Measurements from ENCODE around the gene LRRC10B.

Gene LRRC10B

GRCh38 chr11:61522881-61523280 is 14.3 kb downstream of the LRRC10B start:
- peaks cover 95% of the 10 kb centered on the region for H3K27me3 ChIP-seq (ENCODE audit: insufficient read depth, low read depth)
- H4K20me1 ChIP-seq (ENCODE audit: insufficient read depth), result no peaks in the 10 kb centered on the region
- H3K4me3 ChIP-seq (IDR thresholded peaks at IDR 0.05; ENCODE audit: insufficient read depth, low read depth, low read length), result no peak overlapping the region
- H3K4me2 ChIP-seq, result no peak overlapping the region
- H3K27ac ChIP-seq, result no peak overlapping the region
- no peaks in the 10 kb centered on the region for H3K79me2 ChIP-seq (ENCODE audit: insufficient read depth, low read depth)
- no peak overlapping the region for H3K9ac ChIP-seq
- no peak overlapping the region for H2AFZ ChIP-seq (ENCODE audit: low read depth)
- no peaks in the 10 kb centered on the region for H3K4me1 ChIP-seq (ENCODE audit: low read depth, poor library complexity, severe bottlenecking)
- no peak for TF ChIP-seq CTCF (conservative IDR thresholded peaks at IDR 0.05; ENCODE audit: low read depth, low read length)
- H3K36me3 ChIP-seq (ENCODE audit: insufficient read depth), result no peaks in the 10 kb centered on the region

GRCh38 chr11:61524446-61524845 is 15.9 kb downstream of the LRRC10B start:
- Histone ChIP-seq H3K27ac (no peak overlapping the region), H3K4me1 (ENCODE audit: low read depth, poor library complexity, severe bottlenecking) (no peaks in the 10 kb centered on the region), H3K27me3 (ENCODE audit: insufficient read depth, low read depth) (peaks cover 97% of the 10 kb centered on the region), H3K79me2 (ENCODE audit: insufficient read depth, low read depth) (no peaks in the 10 kb centered on the region), H3K36me3 (ENCODE audit: insufficient read depth) (no peaks in the 10 kb centered on the region), H2AFZ (ENCODE audit: low read depth) (no peak overlapping the region), H4K20me1 (ENCODE audit: insufficient read depth) (no peaks in the 10 kb centered on the region), H3K9ac (no peak overlapping the region), H3K4me2 (no peak overlapping the region), H3K4me3 (IDR thresholded peaks at IDR 0.05; ENCODE audit: insufficient read depth, low read depth, low read length) (no peak overlapping the region)
- no peak for TF ChIP-seq CTCF (conservative IDR thresholded peaks at IDR 0.05; ENCODE audit: low read depth, low read length)

- Histone ChIP-seq H3K36me3 (ENCODE audit: insufficient read depth) (no peaks in the 10 kb centered on the region), H3K4me2 (no peak overlapping the region), H3K4me3 (IDR thresholded peaks at IDR 0.05; ENCODE audit: insufficient read depth, low read depth, low read length) (no peak overlapping the region), H3K27me3 (ENCODE audit: insufficient read depth, low read depth) (peaks cover 98% of the 10 kb centered on the region), H2AFZ (ENCODE audit: low read depth) (no peak overlapping the region), H3K27ac (no peak overlapping the region), H4K20me1 (ENCODE audit: insufficient read depth) (no peaks in the 10 kb centered on the region), H3K9ac (no peak overlapping the region), H3K79me2 (ENCODE audit: insufficient read depth, low read depth) (no peaks in the 10 kb centered on the region), H3K4me1 (ENCODE audit: low read depth, poor library complexity, severe bottlenecking) (no peaks in the 10 kb centered on the region)
- no peak for TF ChIP-seq CTCF (conservative IDR thresholded peaks at IDR 0.05; ENCODE audit: low read depth, low read length)
Measured at GRCh38 chr11:61524963-61525587, 16.5 kb downstream of the LRRC10B start.

GRCh38 chr11:61526229-61526628 is 17.7 kb downstream of the LRRC10B start:
- Histone ChIP-seq H3K27ac (no peak overlapping the region), H3K79me2 (ENCODE audit: insufficient read depth, low read depth) (no peaks in the 10 kb centered on the region), H3K4me3 (IDR thresholded peaks at IDR 0.05; ENCODE audit: insufficient read depth, low read depth, low read length) (no peak overlapping the region), H2AFZ (ENCODE audit: low read depth) (no peak overlapping the region), H3K27me3 (ENCODE audit: insufficient read depth, low read depth) (peaks cover 98% of the 10 kb centered on the region), H3K36me3 (ENCODE audit: insufficient read depth) (no peaks in the 10 kb centered on the region), H3K4me2 (no peak overlapping the region), H3K9ac (no peak overlapping the region), H4K20me1 (ENCODE audit: insufficient read depth) (no peaks in the 10 kb centered on the region), H3K4me1 (ENCODE audit: low read depth, poor library complexity, severe bottlenecking) (no peaks in the 10 kb centered on the region)
- no peak for TF ChIP-seq CTCF (conservative IDR thresholded peaks at IDR 0.05; ENCODE audit: low read depth, low read length)
